Astrocyte (in vitro differentiated cells and primary cell): ENCODE results near the gene CFTR. TPM values are rescaled to one million over a fixed set of nuclear protein-coding genes. Genes with fewer than 3 reads are reported as not detected.

ENCODE experiments used
- DNase-seq: peaks from one replicate; pipeline ENCODE4 v3.0.0-alpha.2; 2010; ENCODE audit warnings: low read depth
- FAIRE-seq: peaks from 2 replicates; lab custom pipeline; 2011; peaks lifted over from hg19 to GRCh38; lab: Jason Lieb, UNC
- H2AFZ ChIP-seq: 2 replicates; pipeline ENCODE4 v1.6.0; 2012; ENCODE audit warnings: low read depth, low read length, inconsistent platforms
- H3K27ac ChIP-seq: 2 replicates; pipeline ENCODE4 v1.5.1; 2011; ENCODE audit warnings: low read depth, low read length, inconsistent platforms
- H3K27me3 ChIP-seq: 2 replicates; pipeline ENCODE4 v1.6.0; 2011; ENCODE audit warnings: low read length, inconsistent platforms; ENCODE audit not compliant: insufficient read depth
- H3K36me3 ChIP-seq: 2 replicates; pipeline ENCODE4 v1.5.1; 2011; ENCODE audit warnings: low read length, inconsistent platforms; ENCODE audit not compliant: insufficient read depth
- H3K4me1 ChIP-seq: 2 replicates; pipeline ENCODE4 v1.5.1; 2011; ENCODE audit warnings: low read length, inconsistent platforms; ENCODE audit not compliant: insufficient read depth
- H3K4me2 ChIP-seq: 2 replicates; pipeline ENCODE4 v1.6.0; 2012; ENCODE audit warnings: low read length, inconsistent platforms
- H3K4me3 ChIP-seq: 2 replicates; pipeline ENCODE4 v1.5.1; 2011; ENCODE audit warnings: low read depth, mild to moderate bottlenecking, low read length, inconsistent platforms; ENCODE audit not compliant: insufficient read depth
- H3K79me2 ChIP-seq: 2 replicates; pipeline ENCODE4 v1.6.0; 2012; ENCODE audit warnings: mild to moderate bottlenecking, low read length, inconsistent platforms; ENCODE audit not compliant: insufficient read depth
- H3K9ac ChIP-seq: 2 replicates; pipeline ENCODE4 v1.6.0; 2012; ENCODE audit warnings: mild to moderate bottlenecking, low read length, inconsistent platforms
- H3K9me3 ChIP-seq: 2 replicates; pipeline ENCODE4 v1.5.1; 2012; ENCODE audit warnings: low read depth, mild to moderate bottlenecking, low read length, inconsistent platforms; ENCODE audit not compliant: insufficient read depth
- H4K20me1 ChIP-seq: 2 replicates; pipeline ENCODE4 v1.6.0; 2012; ENCODE audit warnings: low read length, inconsistent platforms; ENCODE audit not compliant: insufficient read depth
- H3K27ac Mint-ChIP-seq: one replicate; pipeline ENCODE4 v1.8.0; 2021; ENCODE audit warnings: mild to moderate bottlenecking, mixed read lengths; ENCODE audit not compliant: unreplicated experiment
- H3K27me3 Mint-ChIP-seq: one replicate; pipeline ENCODE4 v1.8.0; 2021; ENCODE audit warnings: low read depth, mixed read lengths; ENCODE audit not compliant: unreplicated experiment
- H3K36me3 Mint-ChIP-seq: one replicate; pipeline ENCODE4 v1.8.0; 2021; ENCODE audit warnings: low read depth, mixed read lengths; ENCODE audit not compliant: unreplicated experiment
- H3K4me1 Mint-ChIP-seq: one replicate; pipeline ENCODE4 v1.8.0; 2021; ENCODE audit warnings: low read depth, mixed read lengths; ENCODE audit not compliant: unreplicated experiment
- H3K4me3 Mint-ChIP-seq: one replicate; pipeline ENCODE4 v1.8.0; 2021; ENCODE audit warnings: mild to moderate bottlenecking, moderate library complexity, mixed read lengths; ENCODE audit not compliant: unreplicated experiment
- H3K9me3 Mint-ChIP-seq: one replicate; pipeline ENCODE4 v1.8.0; 2021; ENCODE audit warnings: mild to moderate bottlenecking, mixed read lengths; ENCODE audit not compliant: unreplicated experiment
- EZH2 ChIP-seq: IDR thresholded peaks from 2 replicates; pipeline ENCODE4 v1.6.1; 2012; ENCODE audit warnings: mild to moderate bottlenecking, low read length, inconsistent platforms; ENCODE audit not compliant: insufficient read depth
- total RNA-seq: library from RNA; stranded (reverse); gene quantifications from 2 replicates; pipeline ENCODE4 v1.2.1, GENCODE V29; 2021
- TF ChIP-seq, protein P1 (sequence below): IDR thresholded peaks from 2 replicates; pipeline ENCODE4 v1.5.1; 2011; ENCODE audit warnings: low read depth, mild to moderate bottlenecking, inconsistent platforms, low read length, moderate library complexity; ENCODE audit not compliant: insufficient read depth

The CFTR gene
- total RNA-seq, 1 donor from 2014 or later, result 2.5 TPM

GRCh38 chr7:117480978-117481377, 1.2 kb downstream of the CFTR start:
- H3K4me2 ChIP-seq, result no peak overlapping the region

GRCh38 chr7:117485118-117485620, 5.3 kb downstream of the CFTR start:
- H2AFZ ChIP-seq, result no peak overlapping the region
- no peak overlapping the region for H3K4me3 Mint-ChIP-seq
- no peak for FAIRE-seq
- H3K27me3 Mint-ChIP-seq, result peaks cover 9% of the 10 kb centered on the region
- H3K36me3 ChIP-seq, result no peaks in the 10 kb centered on the region
- no peak for DNase-seq
- no peak overlapping the region for H3K4me2 ChIP-seq
- H3K36me3 Mint-ChIP-seq, result no peaks in the 10 kb centered on the region
- H3K27ac Mint-ChIP-seq, result no peak overlapping the region
- no peaks in the 10 kb centered on the region for H3K4me1 ChIP-seq
- no peaks in the 10 kb centered on the region for H3K79me2 ChIP-seq
- TF ChIP-seq, protein P1, sequence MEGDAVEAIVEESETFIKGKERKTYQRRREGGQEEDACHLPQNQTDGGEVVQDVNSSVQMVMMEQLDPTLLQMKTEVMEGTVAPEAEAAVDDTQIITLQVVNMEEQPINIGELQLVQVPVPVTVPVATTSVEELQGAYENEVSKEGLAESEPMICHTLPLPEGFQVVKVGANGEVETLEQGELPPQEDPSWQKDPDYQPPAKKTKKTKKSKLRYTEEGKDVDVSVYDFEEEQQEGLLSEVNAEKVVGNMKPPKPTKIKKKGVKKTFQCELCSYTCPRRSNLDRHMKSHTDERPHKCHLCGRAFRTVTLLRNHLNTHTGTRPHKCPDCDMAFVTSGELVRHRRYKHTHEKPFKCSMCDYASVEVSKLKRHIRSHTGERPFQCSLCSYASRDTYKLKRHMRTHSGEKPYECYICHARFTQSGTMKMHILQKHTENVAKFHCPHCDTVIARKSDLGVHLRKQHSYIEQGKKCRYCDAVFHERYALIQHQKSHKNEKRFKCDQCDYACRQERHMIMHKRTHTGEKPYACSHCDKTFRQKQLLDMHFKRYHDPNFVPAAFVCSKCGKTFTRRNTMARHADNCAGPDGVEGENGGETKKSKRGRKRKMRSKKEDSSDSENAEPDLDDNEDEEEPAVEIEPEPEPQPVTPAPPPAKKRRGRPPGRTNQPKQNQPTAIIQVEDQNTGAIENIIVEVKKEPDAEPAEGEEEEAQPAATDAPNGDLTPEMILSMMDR, result no peak
- no peak for TF ChIP-seq EZH2
- no peak overlapping the region for H3K9ac ChIP-seq
- H3K27ac ChIP-seq, result no peak overlapping the region
- H3K9me3 ChIP-seq, result no peaks in the 10 kb centered on the region
- no peaks in the 10 kb centered on the region for H4K20me1 ChIP-seq
- H3K4me3 ChIP-seq, result no peak overlapping the region
- H3K27me3 ChIP-seq, result peaks cover 7% of the 10 kb centered on the region
- no peaks in the 10 kb centered on the region for H3K9me3 Mint-ChIP-seq
- no peaks in the 10 kb centered on the region for H3K4me1 Mint-ChIP-seq

More at GRCh38 chr7:117480978-117481377, 1.2 kb downstream of the CFTR start:
- no peaks in the 10 kb centered on the region for H3K79me2 ChIP-seq
- no peak overlapping the region for H3K27ac ChIP-seq
- DNase-seq (no peak), FAIRE-seq (no peak)
- H3K4me3 ChIP-seq, result no peak overlapping the region
- peaks cover 23% of the 10 kb centered on the region for H3K27me3 ChIP-seq
- no peaks in the 10 kb centered on the region for H3K36me3 ChIP-seq
- Mint-ChIP-seq H3K9me3 (no peaks in the 10 kb centered on the region), H3K27me3 (peaks cover 17% of the 10 kb centered on the region), H3K36me3 (no peaks in the 10 kb centered on the region), H3K4me1 (no peaks in the 10 kb centered on the region), H3K4me3 (no peak overlapping the region), H3K27ac (no peak overlapping the region)
- no peak overlapping the region for H3K9ac ChIP-seq
- no peaks in the 10 kb centered on the region for H4K20me1 ChIP-seq
- H3K4me1 ChIP-seq, result no peaks in the 10 kb centered on the region
- no peaks in the 10 kb centered on the region for H3K9me3 ChIP-seq
- TF ChIP-seq, protein P1, result no peak
- no peak for TF ChIP-seq EZH2
- no peak overlapping the region for H2AFZ ChIP-seq

DNA sequence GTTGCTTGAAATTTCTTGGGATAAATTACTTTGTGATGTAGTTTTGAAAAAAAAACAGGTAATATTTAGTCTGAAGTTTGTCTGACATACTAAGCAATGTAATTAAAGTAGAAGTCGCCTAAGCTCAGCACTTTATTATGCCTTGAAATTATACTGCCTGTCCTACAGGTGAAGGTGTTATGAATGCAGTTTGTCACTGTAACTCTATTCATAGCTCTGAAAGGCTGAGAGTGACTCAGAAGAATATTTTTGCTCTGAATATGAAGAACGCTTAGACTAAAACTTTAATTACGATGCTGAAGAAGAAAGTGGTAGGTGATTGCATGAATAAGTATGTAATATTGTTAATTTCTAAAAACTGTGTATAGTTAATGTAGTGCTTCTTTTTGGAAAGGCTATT, 9.2 kb downstream of the CFTR start:
- H3K4me3 ChIP-seq, result no peak overlapping the region
- H3K4me2 ChIP-seq, result no peak overlapping the region
- H3K9ac ChIP-seq, result no peak overlapping the region
- no peak overlapping the region for H2AFZ ChIP-seq
- no peaks in the 10 kb centered on the region for H3K79me2 ChIP-seq
- no peaks in the 10 kb centered on the region for H3K27me3 ChIP-seq
- H3K36me3 Mint-ChIP-seq, result no peaks in the 10 kb centered on the region
- H4K20me1 ChIP-seq, result no peaks in the 10 kb centered on the region
- no peak overlapping the region for H3K27ac ChIP-seq
- no peaks in the 10 kb centered on the region for H3K9me3 ChIP-seq
- DNase-seq, result no peak
- no peak for FAIRE-seq
- H3K36me3 ChIP-seq, result no peaks in the 10 kb centered on the region
- no peak overlapping the region for H3K27ac Mint-ChIP-seq
- TF ChIP-seq, protein P1, result no peak
- no peak for TF ChIP-seq EZH2
- no peaks in the 10 kb centered on the region for H3K27me3 Mint-ChIP-seq
- H3K4me3 Mint-ChIP-seq, result no peak overlapping the region
- H3K4me1 Mint-ChIP-seq, result no peaks in the 10 kb centered on the region
- H3K9me3 Mint-ChIP-seq, result no peaks in the 10 kb centered on the region
- no peaks in the 10 kb centered on the region for H3K4me1 ChIP-seq
